Activated effector memory CD4-positive, alpha-beta T cell treated with Interleukin-2 at 50 U/mL for 16 hours (primary cell): Measurements from ENCODE around the gene SMPDL3A.

Source experiments
- DNase-seq: peaks from one replicate; pipeline ENCODE4 v3.0.0-alpha.2; 2020

Gene SMPDL3A

DNA sequence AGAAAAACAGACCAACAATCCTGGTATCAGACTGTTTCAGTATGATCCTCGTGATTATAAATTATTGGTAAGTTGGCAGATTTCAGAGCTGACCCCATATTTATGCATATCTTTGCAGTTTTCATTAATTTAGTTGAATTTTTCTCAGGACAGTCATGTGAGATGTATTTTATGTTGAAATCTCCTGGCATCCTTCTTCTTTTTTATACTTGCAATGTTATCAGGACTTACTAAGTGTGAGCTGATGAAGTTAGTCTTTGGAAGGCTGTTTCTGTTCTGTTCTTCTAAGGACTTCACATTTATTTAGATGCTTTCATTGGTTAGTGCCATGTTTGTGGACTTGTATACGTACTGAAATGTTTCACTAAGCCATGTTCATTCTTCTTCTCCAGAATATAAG lies 17.2 kb downstream of the SMPDL3A start:
- DNase-seq, result no peak

DNA sequence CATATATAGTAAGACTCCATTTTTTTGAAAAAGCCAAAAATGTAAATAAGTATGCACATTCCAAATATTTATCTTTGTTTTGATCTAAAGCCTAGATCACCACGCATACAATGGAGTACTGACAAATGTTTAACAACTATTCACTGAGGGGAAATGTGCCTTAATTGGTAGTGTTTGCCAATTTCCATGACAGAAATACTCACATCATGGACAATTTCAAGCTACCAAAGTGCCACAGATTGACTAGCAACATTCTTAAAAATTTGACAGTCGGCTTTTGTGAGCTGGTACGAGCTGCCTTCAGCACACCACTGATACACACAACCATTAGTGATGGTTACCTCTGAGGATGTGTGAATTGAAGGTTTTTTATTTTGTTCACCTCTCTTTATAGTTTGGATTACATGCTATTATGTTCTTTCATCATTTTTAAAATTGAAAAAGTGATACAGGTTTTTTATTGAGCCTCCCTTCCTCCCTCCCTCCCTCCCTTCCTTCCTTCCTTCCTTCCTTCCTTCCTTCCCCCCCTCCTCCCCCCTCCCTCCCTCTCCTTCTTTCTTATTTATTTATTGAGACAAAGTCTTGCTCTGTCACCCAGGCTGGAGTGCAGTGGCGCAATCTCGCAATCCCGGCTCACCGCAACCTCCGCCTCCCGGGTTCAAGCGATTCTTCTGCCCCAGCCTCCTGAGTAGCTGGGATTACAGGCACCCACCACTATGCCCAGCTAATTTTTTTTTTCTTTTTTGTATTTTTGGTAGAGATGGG lies 19.2 kb downstream of the SMPDL3A start:
- DNase-seq, result no peak

DNA sequence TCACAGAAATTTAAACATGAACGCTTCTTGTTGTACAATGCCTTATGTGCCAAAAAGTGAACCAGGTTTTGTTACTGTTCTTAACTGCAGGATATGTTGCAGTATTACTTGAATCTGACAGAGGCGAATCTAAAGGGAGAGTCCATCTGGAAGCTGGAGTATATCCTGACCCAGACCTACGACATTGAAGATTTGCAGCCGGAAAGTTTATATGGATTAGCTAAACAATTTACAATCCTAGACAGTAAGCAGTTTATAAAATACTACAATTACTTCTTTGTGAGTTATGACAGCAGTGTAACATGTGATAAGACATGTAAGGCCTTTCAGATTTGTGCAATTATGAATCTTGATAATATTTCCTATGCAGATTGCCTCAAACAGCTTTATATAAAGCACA lies 19.9 kb downstream of the SMPDL3A start:
- no peak for DNase-seq

DNA sequence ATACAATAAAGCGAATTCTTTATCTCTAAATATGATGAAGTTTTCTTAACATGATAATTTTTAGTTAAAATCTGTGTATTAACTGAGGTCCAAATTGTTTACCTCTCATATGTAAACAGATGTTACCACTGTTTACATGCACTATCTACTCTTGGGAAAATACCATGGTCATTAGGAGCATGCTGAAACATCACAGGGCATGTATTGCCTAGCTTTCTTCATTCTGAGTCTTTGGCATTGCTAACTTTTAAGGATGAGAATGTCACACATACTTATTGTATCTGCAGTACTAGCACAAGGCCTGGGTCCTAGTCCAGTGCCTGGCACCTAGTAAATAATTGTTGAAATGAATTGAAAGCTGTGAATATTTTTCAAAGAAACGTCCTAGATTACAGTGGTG lies 20.6 kb downstream of the SMPDL3A start:
- no peak for DNase-seq

DNA sequence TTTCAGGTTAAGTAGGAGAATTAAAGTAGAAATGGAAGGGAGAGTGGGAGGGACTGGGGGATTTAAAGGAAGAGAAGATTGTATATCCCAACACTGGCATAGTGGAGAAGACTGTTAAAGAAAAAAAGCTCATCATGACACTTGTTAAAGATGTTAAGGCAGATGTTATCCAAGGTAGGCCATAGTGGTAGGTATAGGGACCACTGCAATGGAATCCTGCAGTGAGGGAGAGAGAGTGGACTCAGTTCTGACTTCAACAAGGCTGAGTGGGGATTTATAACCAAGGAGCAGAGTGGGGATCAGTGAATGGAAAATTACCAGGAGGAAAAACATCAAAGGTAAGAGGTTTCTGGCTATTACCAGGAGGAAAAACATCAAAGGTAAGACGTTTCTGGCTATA lies 21.1 kb downstream of the SMPDL3A start:
- DNase-seq, result no peak

DNA sequence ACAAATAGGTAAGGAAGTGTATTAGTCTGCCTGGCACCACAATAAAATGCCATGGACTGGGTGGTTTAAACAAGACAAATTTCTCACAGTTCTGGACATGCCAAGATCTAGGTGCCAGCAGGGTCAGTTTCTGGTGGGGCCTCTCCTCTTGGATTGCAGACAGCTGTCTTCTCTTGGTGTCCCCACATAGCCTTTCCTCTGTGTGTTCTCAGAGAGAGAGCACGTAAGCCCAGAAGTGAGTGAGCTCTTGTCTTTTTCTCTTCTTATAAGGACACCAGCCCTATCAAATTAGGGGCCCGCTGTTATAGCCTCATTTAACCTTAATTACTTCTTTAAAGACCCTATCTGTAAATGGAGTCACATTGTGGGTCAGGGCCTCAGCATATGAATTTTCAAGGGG lies 28.3 kb downstream of the SMPDL3A start:
- DNase-seq, result no peak

DNA sequence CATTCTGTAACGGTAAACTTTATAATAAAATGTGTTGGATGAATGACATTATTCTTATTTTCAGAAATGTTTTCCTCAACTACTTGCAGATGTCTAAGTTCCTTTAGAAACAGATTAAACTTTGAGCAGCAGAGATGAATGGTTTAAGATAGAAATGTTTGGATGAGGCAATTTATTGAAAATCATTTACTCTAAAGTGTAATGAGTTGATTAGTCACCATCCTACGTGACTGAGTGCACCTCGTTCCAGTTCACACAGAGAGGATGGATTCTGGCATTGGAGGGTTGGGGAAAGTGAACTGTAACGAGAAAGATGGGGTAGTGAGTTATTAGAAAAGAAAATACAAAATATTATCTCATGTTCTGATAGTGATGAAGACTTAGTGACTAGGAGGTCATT lies 28.7 kb downstream of the SMPDL3A start:
- DNase-seq, result no peak

DNA sequence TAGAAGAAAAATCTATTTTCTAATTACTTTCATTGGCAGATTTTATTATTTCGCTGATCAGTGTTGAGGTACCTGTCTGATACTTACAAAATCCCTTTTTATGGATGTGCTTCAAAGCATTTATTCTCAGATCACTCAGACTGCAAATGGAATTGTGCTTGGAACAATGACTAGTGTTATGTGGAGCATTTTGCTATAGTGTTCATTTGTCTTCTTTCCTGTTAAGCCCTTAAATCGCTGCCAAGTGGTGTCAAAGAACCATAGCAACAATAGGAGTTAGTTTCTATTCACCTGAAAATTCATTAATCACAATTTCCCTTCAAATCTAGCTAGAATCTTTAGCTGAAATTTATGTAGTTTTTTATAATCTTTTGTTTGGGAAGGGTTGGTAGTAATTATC lies 29.8 kb downstream of the SMPDL3A start:
- DNase-seq, result no peak

DNA sequence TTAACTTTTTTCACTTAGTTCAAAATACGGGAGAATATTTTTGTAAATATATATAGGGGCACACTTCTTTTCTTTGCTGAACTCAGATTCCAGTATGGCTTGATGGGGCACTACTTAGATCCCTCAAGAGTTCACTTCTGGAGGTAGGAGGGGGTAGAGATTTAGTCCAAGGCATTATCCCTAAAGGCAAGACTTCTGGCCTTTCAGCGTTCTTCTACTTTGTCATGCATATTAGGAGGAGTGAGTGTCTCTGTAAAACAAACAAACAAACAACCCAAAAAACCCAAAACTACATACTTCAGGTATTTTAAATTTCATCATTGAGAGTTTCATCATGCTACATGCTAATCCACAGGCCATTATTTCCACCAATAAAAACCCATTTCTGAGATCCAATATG lies 32.0 kb downstream of the SMPDL3A start:
- no peak for DNase-seq

DNA sequence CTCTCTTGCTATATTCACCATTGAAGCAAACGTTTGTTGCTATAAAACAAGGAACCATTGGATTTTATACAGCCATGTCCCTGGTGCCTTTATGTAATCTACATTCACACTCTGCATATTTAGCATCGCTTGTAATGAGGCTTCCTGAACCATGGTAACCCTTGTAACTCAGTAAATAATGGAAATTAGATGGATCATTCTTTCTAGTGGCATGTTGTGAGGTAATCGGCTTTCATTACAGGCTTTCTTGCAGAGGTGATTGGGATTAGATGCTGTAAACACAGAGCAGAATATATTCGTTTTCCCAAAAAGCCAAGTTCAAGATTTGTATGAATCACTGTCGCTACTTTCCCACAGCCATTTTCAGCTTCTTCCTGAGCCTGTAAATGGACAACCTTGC lies 36.1 kb downstream of the SMPDL3A start:
- DNase-seq, result no peak

DNA sequence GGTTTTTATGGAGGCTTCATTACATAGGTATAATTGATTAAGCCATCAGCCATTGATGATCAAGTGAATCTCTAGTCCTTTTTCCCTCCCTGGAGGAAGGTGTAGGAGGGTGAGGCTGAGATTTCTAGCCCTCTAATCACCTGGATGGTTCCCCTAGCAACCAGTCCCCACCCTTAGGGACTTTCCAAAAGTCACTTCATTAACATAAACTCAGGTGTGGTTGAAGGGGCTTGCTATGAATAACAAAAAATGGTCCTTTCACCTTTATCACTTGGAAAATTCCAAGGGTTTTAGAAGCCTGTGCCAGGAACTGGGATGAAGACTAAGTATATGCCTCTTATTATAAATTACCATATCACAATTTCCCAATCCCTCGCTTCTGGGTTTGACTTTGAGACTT lies 40.4 kb downstream of the SMPDL3A start:
- DNase-seq, result no peak

DNA sequence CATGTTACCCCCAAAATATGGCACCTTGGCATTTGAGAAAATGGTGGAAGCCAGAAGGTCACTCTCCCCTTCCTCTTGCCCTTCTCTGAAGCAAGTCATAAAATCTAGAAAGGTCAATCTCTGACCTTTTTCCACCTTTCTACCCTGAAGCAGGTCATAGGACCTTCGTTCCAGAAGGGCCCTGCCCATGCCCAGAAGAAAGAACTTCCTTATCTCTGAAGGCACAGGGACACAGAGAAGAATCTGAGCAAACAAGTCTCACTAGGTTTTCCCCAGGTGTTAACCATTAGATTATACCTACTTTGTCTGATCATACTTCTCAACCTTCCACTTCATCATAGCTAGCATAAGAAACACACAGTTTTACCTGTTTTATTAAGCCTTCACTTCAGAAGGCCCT lies 42.5 kb downstream of the SMPDL3A start:
- no peak for DNase-seq

DNA sequence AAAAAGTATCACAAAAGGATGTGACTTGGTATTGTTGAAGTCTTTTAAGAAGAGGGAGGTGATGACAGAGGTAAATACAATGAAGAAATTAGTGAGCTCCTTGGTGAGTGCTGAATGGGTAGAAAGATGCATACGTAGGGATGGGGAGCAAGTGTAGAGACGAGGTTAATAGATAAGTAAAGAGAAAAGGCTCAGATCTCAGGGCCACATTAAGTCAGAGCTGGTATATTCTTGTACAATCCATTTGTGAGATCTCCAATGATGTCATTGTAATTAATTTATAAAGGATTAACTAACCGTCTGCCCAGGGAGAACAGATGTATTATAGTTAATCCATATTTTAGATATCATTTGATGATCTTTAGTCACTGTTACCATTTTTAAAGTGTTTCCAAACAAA lies 43.4 kb downstream of the SMPDL3A start:
- DNase-seq, result no peak

DNA sequence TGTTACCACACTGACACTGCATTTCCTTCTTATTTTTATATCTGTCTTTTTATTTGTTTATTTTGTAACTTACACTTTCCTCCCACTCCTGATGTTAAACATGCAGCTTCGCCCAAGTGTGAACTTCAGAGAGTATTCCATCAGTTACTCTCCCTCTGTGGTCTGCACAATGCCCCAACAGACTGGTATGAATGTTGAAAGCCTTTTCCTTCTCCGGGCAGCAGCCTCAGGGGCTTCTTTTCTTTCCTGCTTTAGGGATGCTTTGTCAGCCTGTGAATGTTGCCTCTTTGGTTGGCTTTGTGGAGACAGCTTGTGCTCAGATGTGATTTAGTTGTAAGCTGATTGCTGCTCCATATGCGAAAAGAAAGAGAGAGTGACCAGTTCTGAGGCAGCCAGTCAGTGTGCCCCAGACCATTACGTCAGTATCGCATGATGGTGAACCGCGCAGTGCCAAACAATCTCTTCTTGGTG lies 44.0 kb downstream of the SMPDL3A start:
- DNase-seq, result no peak

DNA sequence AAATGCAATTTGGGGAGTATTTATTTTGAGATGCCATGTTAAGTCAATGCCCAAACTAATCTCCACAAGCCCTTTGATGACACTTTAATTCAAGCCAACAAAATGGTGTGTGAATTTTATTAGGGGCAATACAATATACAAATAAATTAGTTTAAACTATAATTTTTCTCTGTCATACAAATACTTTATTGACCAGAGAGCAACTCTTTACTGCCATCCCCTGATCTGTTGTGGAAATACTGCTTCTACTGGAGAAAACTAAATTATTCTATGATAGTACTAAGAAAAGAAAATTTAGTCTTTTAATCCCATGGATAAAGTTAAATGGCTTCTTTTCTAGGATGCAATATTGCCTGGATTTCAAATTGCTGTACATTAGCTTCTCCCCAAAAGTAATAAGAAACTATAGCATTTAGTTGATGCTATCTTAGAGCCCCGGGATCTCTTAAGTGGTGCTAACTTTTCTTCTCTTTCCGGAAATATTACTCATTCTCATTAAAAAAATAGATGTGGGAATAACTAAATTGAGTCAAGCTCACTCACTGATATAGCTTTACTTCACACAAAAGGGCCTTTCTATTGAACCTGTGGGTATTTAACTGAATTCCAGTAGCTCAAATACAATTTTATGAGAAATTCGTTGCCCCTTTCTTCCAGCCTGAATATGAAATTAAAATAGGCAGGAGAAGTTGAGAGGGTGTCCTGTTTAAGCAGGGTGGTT lies 49.2 kb downstream of the SMPDL3A start:
- DNase-seq, result no peak

DNA sequence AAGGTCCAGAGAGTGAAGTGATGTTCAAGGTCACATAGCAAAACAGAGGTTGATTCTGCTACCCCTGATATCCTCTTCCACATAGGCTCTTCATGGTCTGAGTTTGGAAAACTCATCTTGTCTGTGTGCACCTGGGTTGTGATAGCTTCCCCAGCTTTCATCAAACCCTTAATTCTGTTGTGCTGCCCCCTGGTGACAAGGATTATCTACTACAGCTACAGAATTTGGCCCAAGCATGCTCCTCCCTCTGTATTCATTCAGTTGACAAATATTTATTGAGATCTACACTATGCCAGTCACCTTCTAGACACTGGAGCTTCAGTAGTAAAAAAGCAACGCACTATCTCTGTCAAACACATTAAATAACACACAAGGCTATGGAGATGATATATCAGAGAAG lies 50.4 kb downstream of the SMPDL3A start:
- DNase-seq, result no peak

DNA sequence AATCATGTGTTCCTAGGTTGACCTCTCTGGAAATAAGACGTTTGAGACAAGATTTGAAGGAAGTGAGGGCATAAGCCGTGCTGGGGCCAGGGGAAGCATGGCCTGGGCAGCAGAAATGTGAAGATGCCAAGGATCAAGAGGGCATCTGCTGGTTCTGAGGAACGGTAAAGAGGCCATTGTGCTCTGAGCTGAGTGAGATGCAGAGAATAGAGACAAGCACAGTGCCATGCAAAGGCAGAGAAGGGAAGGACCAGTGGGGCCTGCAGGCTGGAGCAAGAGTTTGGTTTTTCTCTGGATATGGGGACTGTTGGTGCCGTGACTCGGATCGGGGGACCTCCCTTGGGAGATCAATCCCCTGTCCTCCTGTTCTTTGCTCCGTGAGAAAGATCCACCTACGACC lies 50.8 kb downstream of the SMPDL3A start:
- no peak for DNase-seq

DNA sequence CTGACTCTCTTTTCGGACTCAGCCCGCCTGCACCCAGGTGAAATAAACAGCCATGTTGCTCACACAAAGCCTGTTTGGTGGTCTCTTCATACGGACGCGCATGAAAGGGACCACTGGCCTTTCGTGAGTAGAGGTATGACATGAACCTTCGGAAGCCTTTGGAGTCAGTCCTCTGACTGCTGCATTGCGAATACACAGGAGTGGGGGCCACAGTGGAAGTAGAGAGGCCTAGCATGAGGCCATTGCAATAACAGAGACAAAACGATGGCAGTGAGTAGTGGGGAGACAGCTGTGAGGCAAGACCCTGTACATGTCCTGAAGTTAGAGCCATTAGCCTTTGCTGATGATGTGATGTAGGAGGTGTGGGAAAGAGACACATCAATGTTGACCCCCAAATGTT lies 56.4 kb downstream of the SMPDL3A start:
- DNase-seq, result no peak

DNA sequence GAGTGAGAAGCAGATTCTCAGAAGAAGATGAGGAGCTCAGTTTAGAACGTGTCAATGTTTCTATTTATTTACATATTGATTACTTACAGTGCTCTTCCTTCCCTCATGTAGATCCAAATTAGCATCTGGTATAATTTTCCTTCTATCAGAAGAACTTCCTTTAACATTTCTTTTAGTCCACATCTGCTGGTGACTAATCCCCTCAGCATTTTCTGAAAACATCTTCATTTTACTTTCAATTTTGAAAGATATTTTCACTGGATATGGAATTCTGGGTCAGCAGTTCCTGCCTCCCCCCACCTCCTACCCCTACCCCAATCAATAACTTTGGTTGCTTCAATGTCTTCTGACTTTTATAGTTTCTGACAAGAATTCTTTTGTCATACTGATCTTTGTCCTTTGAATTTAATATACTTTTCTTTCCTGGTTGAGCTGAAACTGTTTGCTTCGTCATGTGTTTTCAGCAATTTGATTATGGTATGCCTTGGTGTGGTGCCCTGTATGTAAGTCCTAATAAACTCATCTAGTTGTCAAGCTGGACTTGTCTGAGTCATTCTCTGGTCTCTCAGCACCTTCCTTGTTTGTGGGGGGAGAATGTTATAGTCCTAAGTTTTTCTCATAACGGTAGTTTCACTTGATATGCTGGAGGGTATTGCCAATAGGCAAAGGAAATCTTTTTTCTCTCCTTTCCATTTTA lies 57.0 kb downstream of the SMPDL3A start:
- no peak for DNase-seq

DNA sequence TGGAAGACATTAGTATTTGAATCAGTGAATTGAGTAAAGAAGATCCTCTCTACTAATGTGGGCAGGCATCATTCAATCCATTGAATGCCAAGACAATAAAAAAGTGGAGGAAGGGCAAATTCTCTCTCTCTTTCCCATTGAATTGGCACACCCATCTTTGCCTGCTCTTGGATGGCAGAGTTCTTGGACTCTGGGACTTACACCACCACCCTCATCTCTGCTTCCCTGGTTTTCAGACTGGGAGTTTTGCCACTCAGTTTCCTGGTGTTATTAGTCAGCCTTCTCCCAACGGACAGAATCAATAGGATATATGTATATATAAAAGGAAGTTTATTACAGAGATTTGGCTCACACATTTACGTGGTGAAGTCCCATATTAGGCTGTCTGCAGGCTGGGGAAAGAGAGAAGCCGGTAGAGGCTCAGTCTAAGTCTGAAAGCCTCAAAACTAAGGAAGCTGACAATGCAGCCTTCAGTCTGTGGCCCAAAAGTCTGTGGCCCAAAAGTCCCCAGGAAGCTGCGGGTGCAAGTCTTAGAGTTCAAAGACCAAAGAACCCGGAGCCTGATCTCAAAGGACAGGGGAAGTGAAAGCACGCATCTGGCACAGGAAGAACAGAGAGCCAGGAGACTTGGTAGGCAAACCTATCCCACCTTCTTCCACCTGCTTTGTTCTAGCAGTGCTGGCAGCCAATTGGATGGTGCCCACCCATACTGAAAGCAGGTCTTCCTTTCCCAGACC lies 64.4 kb downstream of the SMPDL3A start:
- no peak for DNase-seq
